Activated T-cell treated with anti-CD3 and anti-CD28 coated beads, Interleukin-2, amount 50 U/mL, for 24 hours (primary cell): ENCODE results near the gene VIT.
"Not testable (repeated sequence)": the region's sequence is repeated elsewhere in the genome, so short reads cannot be mapped to it uniquely, and the experiment has no call there.

Experiments used
- DNase-seq: peaks from one replicate; pipeline ENCODE4 v3.0.0-alpha.2; 2020
- H3K27ac Mint-ChIP-seq: 2 replicates; pipeline ENCODE4 v1.8.0; 2020; ENCODE audit warnings: mild to moderate bottlenecking, mixed read lengths
- H3K27me3 Mint-ChIP-seq: 2 replicates; pipeline ENCODE4 v1.8.0; 2020; ENCODE audit warnings: mixed read lengths
- H3K36me3 Mint-ChIP-seq: 2 replicates; pipeline ENCODE4 v1.8.0; 2020; ENCODE audit warnings: low read depth, mixed read lengths
- H3K4me1 Mint-ChIP-seq: 2 replicates; pipeline ENCODE4 v1.8.0; 2020; ENCODE audit warnings: low read depth, mixed read lengths
- H3K4me3 Mint-ChIP-seq: 2 replicates; pipeline ENCODE4 v1.8.0; 2020; ENCODE audit warnings: mild to moderate bottlenecking, moderate library complexity, mixed read lengths
- H3K9me3 Mint-ChIP-seq: 2 replicates; pipeline ENCODE4 v1.8.0; 2020; ENCODE audit warnings: mixed read lengths

The VIT gene

DNA sequence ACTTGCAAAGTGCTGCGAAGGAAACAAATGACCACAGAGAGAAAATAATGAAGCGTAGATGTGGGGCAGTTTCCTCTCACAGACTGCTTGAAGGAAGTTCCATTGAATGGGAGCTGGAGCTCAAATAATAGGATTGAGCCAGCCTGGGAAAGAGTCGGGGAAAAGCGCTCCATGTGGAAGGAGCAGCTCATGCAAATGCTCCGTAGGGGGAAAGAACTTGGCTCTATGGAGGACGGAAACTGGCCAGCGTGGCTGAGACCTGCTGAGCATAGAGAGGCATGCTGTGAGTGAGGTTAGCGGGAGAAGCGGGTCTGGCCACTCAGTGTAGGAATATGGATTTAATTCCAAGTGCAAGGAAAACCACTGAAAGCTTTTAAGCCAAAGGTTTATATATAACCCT is 28.6 kb upstream of the VIT start:
- Mint-ChIP-seq H3K4me1 (no peaks in the 10 kb centered on the region), H3K4me3 (no peak overlapping the region), H3K9me3 (no peaks in the 10 kb centered on the region), H3K36me3 (no peaks in the 10 kb centered on the region), H3K27me3 (peaks cover 15% of the 10 kb centered on the region), H3K27ac (no peak overlapping the region)
- no peak for DNase-seq

DNA sequence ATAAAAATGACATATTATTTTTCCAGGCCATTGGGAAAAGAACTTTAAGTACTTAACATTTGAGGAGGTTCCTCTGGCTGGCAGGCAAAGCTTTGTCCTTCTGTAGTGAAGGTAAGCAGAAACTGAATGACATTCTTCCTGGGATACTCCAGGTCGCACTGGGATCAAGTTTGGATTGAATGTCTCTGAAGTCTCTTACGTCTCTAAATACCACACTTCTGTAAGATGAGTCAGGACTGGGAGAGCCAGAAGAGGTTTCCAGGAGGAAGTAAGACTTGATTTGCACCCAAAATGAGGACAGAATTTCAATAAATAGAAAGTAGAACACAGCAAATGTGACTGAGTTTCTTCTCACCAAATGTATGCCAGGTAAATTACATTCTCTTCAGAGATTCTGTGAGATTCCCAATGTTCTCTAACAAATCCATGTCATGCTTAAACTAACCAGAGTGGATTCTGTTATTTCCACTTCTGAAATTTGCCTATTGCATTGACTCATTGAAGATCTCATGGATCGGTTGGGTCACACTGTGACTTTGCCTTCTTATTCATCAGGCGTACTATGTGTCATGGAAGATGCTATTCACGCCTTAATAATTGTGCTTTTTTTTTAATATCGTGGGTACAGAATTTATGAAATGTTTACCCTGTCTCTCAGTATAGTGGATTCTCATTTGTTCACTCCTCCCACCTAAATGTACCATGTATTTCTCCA is 25.5 kb upstream of the VIT start:
- H3K27me3 Mint-ChIP-seq: peaks cover 19% of the 10 kb centered on the region
- H3K9me3 Mint-ChIP-seq: no peaks in the 10 kb centered on the region
- H3K4me1 Mint-ChIP-seq: no peaks in the 10 kb centered on the region
- no peak overlapping the region for H3K27ac Mint-ChIP-seq
- no peaks in the 10 kb centered on the region for H3K36me3 Mint-ChIP-seq
- DNase-seq: no peak
- no peak overlapping the region for H3K4me3 Mint-ChIP-seq

- peaks cover 2% of the 10 kb centered on the region for H3K4me1 Mint-ChIP-seq
- no peak for DNase-seq
- no peaks in the 10 kb centered on the region for H3K36me3 Mint-ChIP-seq
- H3K27ac Mint-ChIP-seq: no peak overlapping the region
- no peaks in the 10 kb centered on the region for H3K9me3 Mint-ChIP-seq
- peaks cover 20% of the 10 kb centered on the region for H3K27me3 Mint-ChIP-seq
- no peak overlapping the region for H3K4me3 Mint-ChIP-seq
Measured at GRCh38 chr2:36671731-36672130, 24.8 kb upstream of the VIT start.

- peaks cover 7% of the 10 kb centered on the region for H3K4me1 Mint-ChIP-seq
- no peak overlapping the region for H3K27ac Mint-ChIP-seq
- peaks cover 17% of the 10 kb centered on the region for H3K27me3 Mint-ChIP-seq
- H3K9me3 Mint-ChIP-seq: no peaks in the 10 kb centered on the region
- no peak overlapping the region for H3K4me3 Mint-ChIP-seq
- DNase-seq: no peak
- no peaks in the 10 kb centered on the region for H3K36me3 Mint-ChIP-seq
Measured at GRCh38 chr2:36672199-36672598, 24.3 kb upstream of the VIT start.

- no peak overlapping the region for H3K27ac Mint-ChIP-seq
- no peaks in the 10 kb centered on the region for H3K36me3 Mint-ChIP-seq
- peaks cover 12% of the 10 kb centered on the region for H3K27me3 Mint-ChIP-seq
- H3K4me1 Mint-ChIP-seq: peaks cover 13% of the 10 kb centered on the region
- no peak overlapping the region for H3K4me3 Mint-ChIP-seq
- H3K9me3 Mint-ChIP-seq: peaks cover 11% of the 10 kb centered on the region
- DNase-seq: no peak
Measured at GRCh38 chr2:36675579-36676282, 20.8 kb upstream of the VIT start.

- Mint-ChIP-seq H3K9me3 (peaks cover 11% of the 10 kb centered on the region), H3K27me3 (peaks cover 12% of the 10 kb centered on the region), H3K4me3 (no peak overlapping the region)
Measured at GRCh38 chr2:36676364-36676763, 20.1 kb upstream of the VIT start.

DNA sequence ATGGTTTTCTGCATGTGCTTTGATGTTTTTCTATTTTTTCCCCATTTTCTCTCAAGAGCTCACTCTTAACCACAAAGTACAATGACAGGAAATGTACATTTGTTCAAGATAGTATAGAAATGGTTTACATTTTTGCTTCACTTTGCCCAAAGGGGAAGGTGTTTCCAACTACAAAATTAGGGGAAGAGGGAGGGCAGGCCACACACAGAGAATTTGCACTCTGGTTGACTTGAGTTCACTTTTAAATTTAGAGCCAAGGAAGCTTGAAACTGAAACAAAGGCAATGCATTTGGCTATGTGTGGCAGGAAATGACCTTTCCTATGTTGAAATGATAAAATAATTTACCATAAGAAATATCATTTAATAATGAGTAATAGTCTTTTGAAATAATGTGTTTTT is 19.1 kb upstream of the VIT start:
- Mint-ChIP-seq H3K9me3 (peaks cover 11% of the 10 kb centered on the region), H3K27me3 (peaks cover 12% of the 10 kb centered on the region), H3K36me3 (no peaks in the 10 kb centered on the region), H3K27ac (no peak overlapping the region), H3K4me1 (peaks cover 13% of the 10 kb centered on the region), H3K4me3 (no peak overlapping the region)
- no peak for DNase-seq

More at GRCh38 chr2:36676364-36676763, 20.1 kb upstream of the VIT start:
- DNase-seq: no peak
- H3K36me3 Mint-ChIP-seq: no peaks in the 10 kb centered on the region
- H3K27ac Mint-ChIP-seq: no peak overlapping the region
- H3K4me1 Mint-ChIP-seq: peaks cover 13% of the 10 kb centered on the region

GRCh38 chr2:36677996-36678605 is 18.4 kb upstream of the VIT start:
- no peaks in the 10 kb centered on the region for H3K36me3 Mint-ChIP-seq
- no peak overlapping the region for H3K4me3 Mint-ChIP-seq
- peaks cover 11% of the 10 kb centered on the region for H3K9me3 Mint-ChIP-seq
- H3K4me1 Mint-ChIP-seq: peaks cover 13% of the 10 kb centered on the region
- H3K27ac Mint-ChIP-seq: no peak overlapping the region
- peaks cover 17% of the 10 kb centered on the region for H3K27me3 Mint-ChIP-seq
- DNase-seq: no peak

DNA sequence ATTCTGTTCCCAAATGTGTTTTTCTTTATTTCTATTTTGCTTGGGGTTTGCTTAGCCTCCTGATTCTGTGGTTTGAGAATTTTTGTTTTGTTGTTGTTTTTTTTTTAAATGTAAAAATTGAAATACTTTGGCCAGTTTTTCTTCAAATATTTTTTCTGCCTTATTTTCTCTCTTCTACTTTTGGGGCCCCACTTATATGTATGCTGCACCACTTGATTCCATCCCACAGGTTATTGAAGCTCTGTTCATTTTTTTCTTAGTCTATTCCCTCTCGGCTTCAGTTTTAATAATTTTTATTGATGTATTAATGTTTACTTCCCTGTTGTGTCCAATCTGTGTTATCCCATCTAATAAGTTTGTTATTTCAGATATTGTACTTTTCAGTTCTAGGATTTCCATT is 17.7 kb upstream of the VIT start:
- Mint-ChIP-seq H3K27ac (no peak overlapping the region), H3K4me1 (peaks cover 13% of the 10 kb centered on the region)

DNA sequence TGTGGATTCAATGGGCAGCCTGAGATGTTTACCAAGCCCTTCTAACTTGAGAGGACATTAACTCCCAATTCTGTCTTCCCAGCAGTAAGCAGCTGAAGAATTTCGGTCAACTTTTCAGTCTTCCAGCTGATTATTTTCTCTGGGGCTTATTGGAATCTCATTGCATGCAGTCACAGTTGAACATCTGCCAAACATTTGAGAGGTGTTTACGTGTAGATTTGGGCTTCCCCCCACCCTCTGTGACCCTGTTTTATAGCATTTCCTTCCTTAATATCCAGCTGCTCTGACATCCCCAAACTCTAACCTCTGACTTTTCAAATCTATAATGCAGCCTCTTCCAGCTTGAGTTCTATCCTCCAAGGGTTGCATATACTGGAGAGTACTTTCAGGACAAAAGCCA is 16.5 kb upstream of the VIT start:
- H3K9me3 Mint-ChIP-seq: peaks cover 11% of the 10 kb centered on the region
- DNase-seq: no peak
- peaks cover 25% of the 10 kb centered on the region for H3K27me3 Mint-ChIP-seq
- no peaks in the 10 kb centered on the region for H3K36me3 Mint-ChIP-seq
- no peak overlapping the region for H3K4me3 Mint-ChIP-seq
- peaks cover 13% of the 10 kb centered on the region for H3K4me1 Mint-ChIP-seq
- no peak overlapping the region for H3K27ac Mint-ChIP-seq

More for the DNA sequence above, 17.7 kb upstream of the VIT start:
- H3K27me3 Mint-ChIP-seq: peaks cover 21% of the 10 kb centered on the region
- H3K4me3 Mint-ChIP-seq: no peak overlapping the region
- H3K36me3 Mint-ChIP-seq: no peaks in the 10 kb centered on the region
- DNase-seq: no peak
- peaks cover 11% of the 10 kb centered on the region for H3K9me3 Mint-ChIP-seq

- Mint-ChIP-seq H3K27me3 (peaks cover 18% of the 10 kb centered on the region), H3K27ac (no peak overlapping the region)
Measured at GRCh38 chr2:36682562-36682961, 13.9 kb upstream of the VIT start.

GRCh38 chr2:36683002-36683401 is 13.5 kb upstream of the VIT start:
- DNase-seq: no peak
- peaks cover 15% of the 10 kb centered on the region for H3K27me3 Mint-ChIP-seq
- H3K4me3 Mint-ChIP-seq: no peak overlapping the region
- H3K4me1 Mint-ChIP-seq: peaks cover 1% of the 10 kb centered on the region
- no peaks in the 10 kb centered on the region for H3K36me3 Mint-ChIP-seq
- H3K9me3 Mint-ChIP-seq: peaks cover 8% of the 10 kb centered on the region
- no peak overlapping the region for H3K27ac Mint-ChIP-seq

More at GRCh38 chr2:36682562-36682961, 13.9 kb upstream of the VIT start:
- no peak for DNase-seq
- peaks cover 5% of the 10 kb centered on the region for H3K4me1 Mint-ChIP-seq
- no peaks in the 10 kb centered on the region for H3K36me3 Mint-ChIP-seq
- no peak overlapping the region for H3K4me3 Mint-ChIP-seq
- H3K9me3 Mint-ChIP-seq: peaks cover 11% of the 10 kb centered on the region

- not testable (repeated sequence) for H3K9me3 Mint-ChIP-seq, H3K36me3 Mint-ChIP-seq, H3K4me3 Mint-ChIP-seq, DNase-seq, H3K4me1 Mint-ChIP-seq, H3K27ac Mint-ChIP-seq
- H3K27me3 Mint-ChIP-seq: peaks cover 18% of the 10 kb centered on the region
Measured at GRCh38 chr2:36688291-36688690, 8.2 kb upstream of the VIT start.

DNA sequence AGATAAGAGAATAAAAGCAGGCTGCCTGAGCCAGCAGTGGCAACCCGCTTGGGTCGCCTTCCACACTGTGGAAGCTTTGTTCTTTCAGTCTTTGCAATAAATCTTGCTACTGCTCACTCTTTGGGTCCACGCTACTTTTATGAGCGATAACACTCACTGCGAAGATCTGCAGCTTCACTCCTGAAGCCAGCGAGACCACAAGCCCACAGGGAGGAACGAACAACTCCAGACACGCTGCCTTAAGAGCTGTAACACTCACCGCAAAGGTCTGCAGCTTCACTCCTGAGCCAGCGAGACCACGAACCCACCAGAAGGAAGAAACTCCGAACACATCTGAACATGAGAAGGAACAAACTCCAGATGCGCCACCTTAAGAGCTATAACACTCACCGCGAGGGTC is 7.5 kb upstream of the VIT start:
- H3K4me1 Mint-ChIP-seq, H3K27ac Mint-ChIP-seq, H3K36me3 Mint-ChIP-seq, DNase-seq, H3K9me3 Mint-ChIP-seq: not testable (repeated sequence)
- peaks cover 14% of the 10 kb centered on the region for H3K27me3 Mint-ChIP-seq
- peak overlapping the region; percentile 1 for H3K4me3 Mint-ChIP-seq

GRCh38 chr2:36692121-36692520 is 4.4 kb upstream of the VIT start:
- no peak for DNase-seq
- peaks cover 17% of the 10 kb centered on the region for H3K27me3 Mint-ChIP-seq
- H3K4me3 Mint-ChIP-seq: no peak overlapping the region
- peaks cover 4% of the 10 kb centered on the region for H3K4me1 Mint-ChIP-seq
- H3K9me3 Mint-ChIP-seq: no peaks in the 10 kb centered on the region
- no peaks in the 10 kb centered on the region for H3K36me3 Mint-ChIP-seq
- H3K27ac Mint-ChIP-seq: no peak overlapping the region
